Testis (tissue), 2 donors: Measurements from ENCODE around the gene TRPV5.

ENCODE experiments used
- CTCF ChIP-seq, 3 experiments: fragments of 450-650 bp in 2 of 3; fragments of 200-600 bp in 1 of 3; sonication (generic) in 1 of 3; IDR thresholded peaks; one replicate each; pipeline ENCODE4 v1.5.1; 2016 to 2019; ENCODE audit warnings: antibody characterized with exemption in 3 of 3, mild to moderate bottlenecking in 2 of 3, moderate library complexity in 1 of 3
- POLR2A ChIP-seq: fragments of 450-650 bp; IDR thresholded peaks from one replicate; pipeline ENCODE4 v1.6.1; 2017; ENCODE audit warnings: antibody characterized with exemption, mild to moderate bottlenecking, moderate library complexity

- TF ChIP-seq POLR2A, result no peak
- no peak for TF ChIP-seq CTCF (IDR thresholded peaks at IDR 0.05)
Observed at GRCh38 chr7:142917447-142917846, 16.1 kb downstream of the TRPV5 start.
